IMR-90 (cell line): ENCODE results near the gene TCF7L2. TPM values are rescaled to one million over a fixed set of nuclear protein-coding genes. Genes with fewer than 3 reads are reported as not detected.

Experiments
- ATAC-seq: fragments of 200-7000 bp; cut with Tn5 transposase; 2 replicates; pipeline ENCODE4 v1.9.1; 2020; ENCODE audit warnings: low read depth, mild to moderate bottlenecking, moderate library complexity
- BruUV-seq: library from RNA; stranded (reverse); fragments of 400-500 nt; replicated peaks from 2 replicates; lab custom pipeline; 2021; lab: Mats Ljungman, UMichigan
- CTCF ChIA-PET: fragments of 300-600 bp; formaldehyde crosslinking; extraction: SDS; loops from one replicate; lab custom pipeline; 2021; ENCODE audit warnings: antibody characterized with exemption; lab: Yijun Ruan, JAX
- POLR2A ChIA-PET: fragments of 300-600 bp; sonication (Branson Sonifier 250); formaldehyde crosslinking; loops from one replicate; lab custom pipeline; 2022; ENCODE audit warnings: antibody characterized with exemption; ENCODE audit not compliant: unreplicated experiment; lab: Charles Lee
- DNase-seq: peaks from one replicate; pipeline ENCODE4 v3.0.0; 2013
- H2AFZ ChIP-seq: replicated peaks from 2 replicates; pipeline ENCODE3; 2013; ENCODE audit warnings: low read length, mild to moderate bottlenecking; ENCODE audit not compliant: poor library complexity
- H2AK5ac ChIP-seq: 2 replicates; pipeline ENCODE4 v1.6.1; 2013; ENCODE audit warnings: low read depth, low read length, inconsistent platforms
- H2AK9ac ChIP-seq: replicated peaks from 2 replicates; pipeline ENCODE3; 2013; ENCODE audit warnings: mild to moderate bottlenecking, low read depth, low read length, moderate library complexity; ENCODE audit not compliant: poor library complexity
- H2BK120ac ChIP-seq: 2 replicates; pipeline ENCODE4 v1.6.1; 2013; ENCODE audit warnings: low read depth, low read length, inconsistent platforms
- H2BK15ac ChIP-seq: 3 replicates; pipeline ENCODE4 v1.6.1; 2013; ENCODE audit warnings: low read depth, low read length, inconsistent platforms
- H2BK20ac ChIP-seq: 2 replicates; pipeline ENCODE4 v1.6.1; 2013; ENCODE audit warnings: low read depth, mild to moderate bottlenecking, inconsistent platforms, low read length, moderate library complexity
- H2BK5ac ChIP-seq: 2 replicates; pipeline ENCODE4 v1.6.1; 2013; ENCODE audit warnings: mild to moderate bottlenecking, low read depth, low read length, inconsistent platforms; ENCODE audit not compliant: poor library complexity, severe bottlenecking
- H3K14ac ChIP-seq: replicated peaks from 2 replicates; pipeline ENCODE4 v1.6.1; 2013; ENCODE audit warnings: low read depth, low read length, inconsistent platforms
- H3K18ac ChIP-seq: 2 replicates; pipeline ENCODE4 v1.6.1; 2013; ENCODE audit warnings: low read depth, low read length, control low read depth
- H3K23ac ChIP-seq: 2 replicates; pipeline ENCODE4 v1.6.1; 2013; ENCODE audit warnings: low read depth, low read length, inconsistent platforms
- H3K27ac ChIP-seq: 2 replicates; pipeline ENCODE4 v1.5.1; 2013; ENCODE audit warnings: mild to moderate bottlenecking, control low read depth, low read length; ENCODE audit not compliant: insufficient read depth
- H3K27me3 ChIP-seq: 2 replicates; pipeline ENCODE4 v1.6.1; 2013; ENCODE audit warnings: low read length; ENCODE audit not compliant: control insufficient read depth, insufficient read depth
- H3K36me3 ChIP-seq: 2 replicates; pipeline ENCODE4 v1.6.1; 2013; ENCODE audit warnings: low read length, mixed read lengths; ENCODE audit not compliant: control insufficient read depth, insufficient read depth
- H3K4ac ChIP-seq: 2 replicates; pipeline ENCODE4 v1.6.1; 2013; ENCODE audit warnings: low read depth, low read length, inconsistent platforms
- H3K4me1 ChIP-seq: 2 replicates; pipeline ENCODE4 v1.6.1; 2013; ENCODE audit warnings: low read length, mixed read lengths; ENCODE audit not compliant: control insufficient read depth, insufficient read depth
- H3K4me2 ChIP-seq: 2 replicates; pipeline ENCODE4 v1.6.1; 2013; ENCODE audit warnings: low read depth, mild to moderate bottlenecking, control low read depth, low read length, moderate library complexity
- H3K4me3 ChIP-seq: 2 replicates; pipeline ENCODE4 v1.5.1; 2013; ENCODE audit warnings: low read depth, mild to moderate bottlenecking, control low read depth, low read length, moderate library complexity; ENCODE audit not compliant: insufficient read depth
- H3K56ac ChIP-seq: 2 replicates; pipeline ENCODE4 v1.6.1; 2013; ENCODE audit warnings: low read length, inconsistent platforms; ENCODE audit not compliant: insufficient read depth; ENCODE audit errors: extremely low read depth
- H3K79me1 ChIP-seq, 2 experiments: 2 replicates each; pipeline ENCODE4 v1.6.1; 2013; ENCODE audit warnings: low read length in 2 of 2, inconsistent platforms in 1 of 2, low read depth in 1 of 2
- H3K9ac ChIP-seq: 2 replicates; pipeline ENCODE4 v1.6.1; 2013; ENCODE audit warnings: low read depth, low read length, control low read depth
- H3K9me1 ChIP-seq: 2 replicates; pipeline ENCODE4 v1.6.1; 2013; ENCODE audit warnings: low read length, inconsistent platforms; ENCODE audit not compliant: insufficient read depth
- H3K9me3 ChIP-seq: 2 replicates; pipeline ENCODE4 v1.6.1; 2013; ENCODE audit warnings: low read length; ENCODE audit not compliant: control insufficient read depth, insufficient read depth
- H4K20me1 ChIP-seq: 2 replicates; pipeline ENCODE4 v1.6.1; 2013; ENCODE audit warnings: low read length, inconsistent platforms; ENCODE audit not compliant: insufficient read depth
- H4K5ac ChIP-seq: 2 replicates; pipeline ENCODE4 v1.6.1; 2013; ENCODE audit warnings: mild to moderate bottlenecking, low read depth, low read length, control low read depth
- H4K8ac ChIP-seq, 2 experiments: 2 replicates each; pipeline ENCODE4 v1.6.1; 2013; ENCODE audit warnings: low read depth in 2 of 2, low read length in 2 of 2, control low read depth in 1 of 2, inconsistent platforms in 1 of 2
- H4K91ac ChIP-seq: 2 replicates; pipeline ENCODE4 v1.6.1; 2013; ENCODE audit warnings: low read depth, low read length, inconsistent platforms; ENCODE audit not compliant: insufficient read depth
- CEBPB ChIP-seq: IDR thresholded peaks from 2 replicates; pipeline ENCODE4 v1.6.1; 2012; ENCODE audit warnings: low read depth, low read length, improper control_type of control experiment
- MAFK ChIP-seq: IDR thresholded peaks from 2 replicates; pipeline ENCODE4 v1.6.1; 2012; ENCODE audit warnings: low read depth, low read length, improper control_type of control experiment
- NFE2L2 ChIP-seq: fragments of 150-350 bp; IDR thresholded peaks from 2 replicates; pipeline ENCODE4 v1.6.1; 2016; ENCODE audit warnings: low read depth, mild to moderate bottlenecking, low read length
- WGBS, 2 experiments: methylation state at CpG; one replicate each; pipeline versions ENCODE4 v1.1.5 to v1.1.7; 2013; ENCODE audit warnings: missing lambda C conversion rate in 2 of 2; ENCODE audit not compliant: insufficient read length in 1 of 2; ENCODE audit errors: extremely low coverage in 2 of 2; 5-methylcytosine and 5-hydroxymethylcytosine counted together
- dilution Hi-C: fragments of 300-500 bp; cut with HindIII; formaldehyde crosslinking; loops from one replicate; pipeline ENCODE4 v1.14.3; 2018; ENCODE audit warnings: low sequenced_read_pairs; ENCODE audit not compliant: unreplicated experiment
- in situ Hi-C: fragments of 300-500 bp; cut with MboI; formaldehyde crosslinking; loops from 3 replicates; pipeline ENCODE4 v1.14.3; 2019; ENCODE audit warnings: low sequenced_read_pairs, inconsistent platforms, mixed read lengths
- intact Hi-C: fragments of 100-400 bp; cut with micrococcal nuclease; formaldehyde crosslinking; loops from 2 replicates; pipeline ENCODE4 v1.10.0; 2022
- polyA plus RNA-seq, 3 experiments: library from polyadenylated mRNA; depleted of rRNA; stranded (reverse); fragments of >200 nt; gene quantifications; 2 replicates each; pipeline ENCODE4 v1.2.3, GENCODE V29; 2012; ENCODE audit warnings: low replicate concordance in 1 of 3
- total RNA-seq: library from RNA; depleted of rRNA; stranded (reverse); fragments of >200 nt; gene quantifications from 2 replicates; pipeline ENCODE4 v1.2.3, GENCODE V29; 2012

The TCF7L2 gene
- total and polyA plus RNA-seq, 2 of the 4 experiments (the other 2 are of a cell fraction): 1.3 to 12.2 TPM

DNA sequence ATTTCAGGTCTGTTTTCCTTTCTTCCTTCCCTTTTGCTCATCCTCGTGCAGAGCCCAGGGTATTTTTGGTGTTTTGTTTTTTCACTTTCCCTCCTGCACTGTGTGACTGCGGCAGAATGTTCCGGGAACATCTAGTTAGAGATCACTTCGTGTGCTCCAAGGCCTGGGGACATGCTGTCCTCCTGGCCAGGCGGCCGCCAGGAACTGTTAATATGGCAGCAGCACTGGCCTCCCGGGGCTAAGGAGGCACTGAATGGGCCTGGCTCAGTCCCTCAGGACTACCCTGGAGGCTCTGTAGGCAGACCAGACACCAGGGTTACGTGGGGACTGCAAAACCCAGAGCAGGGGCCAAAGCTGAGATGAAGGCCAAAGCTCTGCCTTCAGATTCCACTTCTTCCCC lies 43.1 kb upstream of the TCF7L2 start:
- Histone ChIP-seq H4K5ac (no peak overlapping the region), H2BK120ac (no peak overlapping the region), H3K9ac (no peak overlapping the region), H3K36me3 (no peaks in the 10 kb centered on the region), H3K4me3 (no peak overlapping the region), H2BK15ac (no peak overlapping the region), H2BK20ac (no peak overlapping the region), H2AK9ac (no peak overlapping the region), H3K56ac (no peak overlapping the region), H2AK5ac (no peak overlapping the region), H3K4ac (no peak overlapping the region), H4K20me1 (no peaks in the 10 kb centered on the region), H2BK5ac (no peak overlapping the region), H3K27me3 (no peaks in the 10 kb centered on the region), H3K4me2 (no peak overlapping the region), H4K91ac (no peak overlapping the region), H3K23ac (no peak overlapping the region), H3K4me1 (no peaks in the 10 kb centered on the region; the same call in 1 of the 2 replicates), H3K27ac (no peak overlapping the region), H3K9me3 (no peaks in the 10 kb centered on the region), H3K9me1 (no peaks in the 10 kb centered on the region), H3K18ac (no peak overlapping the region), H3K14ac (no peak overlapping the region), H3K79me1 (no peaks in the 10 kb centered on the region), H2AFZ (no peak overlapping the region), H4K8ac (no peak overlapping the region)
- CTCF ChIA-PET: no interaction called here
- POLR2A ChIA-PET: no interaction called here
- intact Hi-C loops (no loop called here), in situ Hi-C loops (no loop called here), dilution Hi-C loops (no loop called here)
- TF ChIP-seq MAFK (no peak), CEBPB (no peak), NFE2L2 (no peak)
- no peak for DNase-seq
- no TSS peak for BruUV-seq
- 95% methylated on average over 4 of the region's 8 CpGs; no CpG with 5 or more reads in 1 of the 2 experiments for WGBS, 2 experiments
- no peak for ATAC-seq
